ENCODE data around the gene SCN2A.

DNA sequence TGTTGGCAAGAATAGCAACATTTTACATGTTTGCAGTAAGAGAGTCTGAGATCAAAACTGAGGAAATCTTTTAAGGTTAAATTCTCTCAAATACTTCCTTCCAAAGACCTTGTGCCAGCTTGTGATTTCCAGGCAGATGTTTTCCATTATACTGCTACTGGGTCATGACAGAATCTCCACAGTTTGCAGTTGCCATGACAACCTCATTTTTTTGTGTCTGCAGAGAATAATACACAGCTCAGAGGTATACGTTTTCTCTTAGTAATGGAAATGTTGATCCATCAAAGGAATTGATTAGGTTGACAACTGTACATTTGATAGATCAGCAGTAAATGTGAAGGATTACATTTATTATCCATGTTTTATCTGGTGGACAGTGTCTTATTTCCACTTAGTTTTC lies 201.2 kb downstream of the SCN2A start:
- TF ChIP-seq, protein P1, sequence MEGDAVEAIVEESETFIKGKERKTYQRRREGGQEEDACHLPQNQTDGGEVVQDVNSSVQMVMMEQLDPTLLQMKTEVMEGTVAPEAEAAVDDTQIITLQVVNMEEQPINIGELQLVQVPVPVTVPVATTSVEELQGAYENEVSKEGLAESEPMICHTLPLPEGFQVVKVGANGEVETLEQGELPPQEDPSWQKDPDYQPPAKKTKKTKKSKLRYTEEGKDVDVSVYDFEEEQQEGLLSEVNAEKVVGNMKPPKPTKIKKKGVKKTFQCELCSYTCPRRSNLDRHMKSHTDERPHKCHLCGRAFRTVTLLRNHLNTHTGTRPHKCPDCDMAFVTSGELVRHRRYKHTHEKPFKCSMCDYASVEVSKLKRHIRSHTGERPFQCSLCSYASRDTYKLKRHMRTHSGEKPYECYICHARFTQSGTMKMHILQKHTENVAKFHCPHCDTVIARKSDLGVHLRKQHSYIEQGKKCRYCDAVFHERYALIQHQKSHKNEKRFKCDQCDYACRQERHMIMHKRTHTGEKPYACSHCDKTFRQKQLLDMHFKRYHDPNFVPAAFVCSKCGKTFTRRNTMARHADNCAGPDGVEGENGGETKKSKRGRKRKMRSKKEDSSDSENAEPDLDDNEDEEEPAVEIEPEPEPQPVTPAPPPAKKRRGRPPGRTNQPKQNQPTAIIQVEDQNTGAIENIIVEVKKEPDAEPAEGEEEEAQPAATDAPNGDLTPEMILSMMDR (conservative IDR thresholded peaks at IDR 0.05; ENCODE audit: low read depth, low read length): no peak
- TF ChIP-seq EZH2 (IDR thresholded peaks at IDR 0.05; ENCODE audit: low read length, unreplicated experiment) (no peak), EZH2phosphoT487 (IDR thresholded peaks at IDR 0.05; ENCODE audit: borderline replicate concordance, low read length) (no peak)
